Uterus (tissue), 2 donors: Measurements from ENCODE around the gene DKK1.

Experiments used
- CTCF ChIP-seq, 4 experiments: fragments of 200-600 bp in 2 of 4; fragments of 450-650 bp in 2 of 4; sonication (generic) in 2 of 4; IDR thresholded peaks; one replicate each; pipeline ENCODE4 v1.5.1; 2016 to 2019; ENCODE audit warnings: antibody characterized with exemption in 4 of 4, mild to moderate bottlenecking in 2 of 4, moderate library complexity in 1 of 4
- POLR2A ChIP-seq, 2 donors: fragments of 450-650 bp; IDR thresholded peaks; one replicate each; pipeline ENCODE4 v1.6.1; 2016; ENCODE audit warnings: antibody characterized with exemption in 2 of 2, mild to moderate bottlenecking in 1 of 2, moderate library complexity in 1 of 2

- no peak for TF ChIP-seq CTCF (IDR thresholded peaks at IDR 0.05)
- no peak for TF ChIP-seq POLR2A (IDR thresholded peaks at IDR 0.05)
These were observed 34.5 kb upstream of the DKK1 start for GRCh38 chr10:52279546-52279945.
